GM23248 (cell line): ENCODE data around the gene C1QL2. TPM values are rescaled to one million over a fixed set of nuclear protein-coding genes. Genes with fewer than 3 reads are reported as not detected.
A peak's percentile ranks its signal among the peaks of the same experiment; 100 is the strongest.

Source experiments
- DNase-seq: peaks from one replicate; pipeline ENCODE4 v3.0.0-alpha.2; 2015
- H2AFZ ChIP-seq: fragments of 200-600 bp; sonication (generic); 2 replicates; pipeline ENCODE4 v1.6.1; 2016; ENCODE audit warnings: antibody characterized with exemption
- H3F3A ChIP-seq: fragments of 200-600 bp; sonication (generic); 2 replicates; pipeline ENCODE4 v1.6.1; 2016; ENCODE audit warnings: mild to moderate bottlenecking, antibody characterized with exemption, mixed run types; ENCODE audit not compliant: insufficient read depth
- H3K27ac ChIP-seq: fragments of 200-600 bp; sonication (generic); 2 replicates; pipeline ENCODE4 v1.5.1; 2016; ENCODE audit warnings: mild to moderate bottlenecking
- H3K27me3 ChIP-seq: fragments of 200-600 bp; sonication (generic); replicated peaks from 2 replicates; pipeline ENCODE4 v1.6.1; 2016; ENCODE audit warnings: mild to moderate bottlenecking; ENCODE audit not compliant: insufficient read depth
- H3K36me3 ChIP-seq: fragments of 200-600 bp; sonication (generic); 2 replicates; pipeline ENCODE4 v1.6.1; 2016; ENCODE audit warnings: low read depth, mild to moderate bottlenecking
- H3K4me1 ChIP-seq: fragments of 200-600 bp; sonication (generic); 2 replicates; pipeline ENCODE4 v1.6.1; 2016; ENCODE audit warnings: mild to moderate bottlenecking; ENCODE audit not compliant: insufficient read depth
- H3K4me2 ChIP-seq: fragments of 200-600 bp; sonication (generic); one replicate; pipeline ENCODE4 v1.6.1; 2016; ENCODE audit warnings: mild to moderate bottlenecking; ENCODE audit not compliant: unreplicated experiment
- H3K4me3 ChIP-seq: fragments of 200-600 bp; sonication (generic); 2 replicates; pipeline ENCODE4 v1.5.1; 2016; ENCODE audit warnings: mild to moderate bottlenecking
- H3K79me2 ChIP-seq: fragments of 200-600 bp; sonication (generic); 2 replicates; pipeline ENCODE4 v1.6.1; 2016; ENCODE audit warnings: mild to moderate bottlenecking; ENCODE audit not compliant: insufficient read depth
- H3K9ac ChIP-seq: fragments of 200-600 bp; sonication (generic); 2 replicates; pipeline ENCODE4 v1.6.1; 2016; ENCODE audit warnings: mild to moderate bottlenecking
- H3K9me2 ChIP-seq: fragments of 200-600 bp; sonication (generic); 2 replicates; pipeline ENCODE4 v1.6.1; 2016; ENCODE audit warnings: mixed run types, mild to moderate bottlenecking, moderate library complexity; ENCODE audit not compliant: insufficient read depth
- H3K9me3 ChIP-seq: fragments of 200-600 bp; sonication (generic); one replicate; pipeline ENCODE4 v1.6.1; 2017; ENCODE audit warnings: low read depth
- H4K20me1 ChIP-seq: fragments of 200-600 bp; sonication (generic); 2 replicates; pipeline ENCODE4 v1.6.0; 2016; ENCODE audit not compliant: insufficient read depth
- EZH2 ChIP-seq: fragments of 200-600 bp; sonication (generic); IDR thresholded peaks from 2 replicates; pipeline ENCODE4 v1.6.1; 2018; ENCODE audit warnings: antibody characterized with exemption, mild to moderate bottlenecking; ENCODE audit not compliant: insufficient read depth, poor library complexity, severe bottlenecking
- EZH2phosphoT487 ChIP-seq: fragments of 200-600 bp; sonication (generic); IDR thresholded peaks from 2 replicates; pipeline ENCODE4 v1.6.1; 2018; ENCODE audit warnings: antibody characterized with exemption, moderate library complexity, mild to moderate bottlenecking, low read depth; ENCODE audit not compliant: insufficient read depth
- WGBS, 2 experiments: methylation state at CpG; one replicate each; pipeline ENCODE4 v1.1.6; 2015 to 2017; ENCODE audit warnings: low lambda C conversion rate in 2 of 2, low coverage in 1 of 2; ENCODE audit errors: missing lambda C conversion rate in 2 of 2; 5-methylcytosine and 5-hydroxymethylcytosine counted together
- in situ Hi-C: fragments of 300-500 bp; cut with MboI; formaldehyde crosslinking; loops from 2 replicates; pipeline ENCODE4 v1.15.0; 2020
- polyA plus RNA-seq: library from polyadenylated mRNA; unstranded; fragments of >200 nt; fragmentation: Nextera tagmentation; extraction: Ambion mirVana; gene quantifications from 2 replicates; pipeline ENCODE4 v1.2.1, GENCODE V29; 2016
- total RNA-seq: library from RNA; depleted of rRNA; stranded (reverse); fragments of >200 nt; shearing (Covaris generic); gene quantifications from 2 replicates; pipeline ENCODE4 v1.2.3, GENCODE V29; 2014; rRNA removed

C1QL2 gene
- not detected in 2 replicates for total RNA-seq
- polyA plus RNA-seq, result not detected in 2 replicates

DNA sequence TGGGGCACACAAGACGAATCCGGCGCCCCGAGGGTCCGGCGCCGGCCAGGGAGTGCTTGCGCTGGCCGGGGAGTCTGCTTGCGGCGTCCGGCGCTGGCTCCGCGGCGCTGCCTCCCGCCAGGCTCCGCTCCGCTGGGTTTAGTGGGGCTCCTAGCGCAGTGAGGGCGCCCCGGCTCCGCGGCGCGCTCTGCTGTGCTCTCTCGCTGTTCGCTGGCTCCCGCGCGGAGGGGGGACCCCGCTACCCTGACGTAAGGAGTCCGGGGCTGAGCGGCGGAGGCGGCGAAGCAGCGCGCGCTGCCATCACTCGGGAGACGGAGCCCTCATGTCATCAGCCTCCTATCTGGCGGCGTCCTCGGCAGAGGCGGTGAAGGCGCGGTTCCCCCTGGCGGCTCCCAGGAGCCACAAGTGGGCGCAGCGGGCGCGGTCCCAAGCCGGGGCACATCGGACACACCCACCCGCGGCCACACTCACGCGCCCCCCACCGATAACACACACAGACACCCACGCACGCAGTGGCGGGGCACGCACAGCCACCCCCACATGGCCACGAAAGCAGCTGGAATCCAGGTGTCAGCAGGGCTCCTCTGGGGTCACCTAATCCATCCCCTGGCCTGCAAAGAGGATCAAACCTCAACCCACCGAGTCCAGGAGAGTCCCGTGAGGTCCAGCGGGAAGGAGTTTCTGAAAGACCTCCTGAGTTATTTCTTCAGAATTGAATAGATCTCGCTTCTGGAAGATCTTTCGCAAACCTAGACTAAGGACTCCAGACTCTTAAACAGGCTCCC, at the start of gene C1QL2:
Gene C1QL2, minus strand, starts transcription at position 189 of the 785 bp plus-strand sequence. CDS start 482 bp downstream, outside the sequence.
- WGBS, 2 experiments, result 6% methylated on average over 54 to 57 of the region's 71 CpGs
- TF ChIP-seq EZH2phosphoT487 (no peak), EZH2 (peak; percentile 84)
- Histone ChIP-seq H3K27me3 (peaks cover 87% of the 10 kb centered on the region), H4K20me1 (no peaks in the 10 kb centered on the region), H3K27ac (no peak within 1 kb of the TSS), H3K9me3 (no peaks in the 10 kb centered on the region), H3K9ac (no peak within 1 kb of the TSS), H3K79me2 (no peaks in the 10 kb centered on the region), H3K36me3 (no peaks in the 10 kb centered on the region), H2AFZ (no peak within 1 kb of the TSS), H3K9me2 (no peaks in the 10 kb centered on the region), H3K4me1 (no peaks in the 10 kb centered on the region), H3F3A (no peaks in the 10 kb centered on the region), H3K4me2 (peak within 1 kb of the TSS; percentile 28), H3K4me3 (0 out of 2 replicates have a peak within 1 kb of the TSS, but pooled peaks have one; percentile 15)
- peak; percentile 16 for DNase-seq
- in situ Hi-C loops, result no loop called here

DNA sequence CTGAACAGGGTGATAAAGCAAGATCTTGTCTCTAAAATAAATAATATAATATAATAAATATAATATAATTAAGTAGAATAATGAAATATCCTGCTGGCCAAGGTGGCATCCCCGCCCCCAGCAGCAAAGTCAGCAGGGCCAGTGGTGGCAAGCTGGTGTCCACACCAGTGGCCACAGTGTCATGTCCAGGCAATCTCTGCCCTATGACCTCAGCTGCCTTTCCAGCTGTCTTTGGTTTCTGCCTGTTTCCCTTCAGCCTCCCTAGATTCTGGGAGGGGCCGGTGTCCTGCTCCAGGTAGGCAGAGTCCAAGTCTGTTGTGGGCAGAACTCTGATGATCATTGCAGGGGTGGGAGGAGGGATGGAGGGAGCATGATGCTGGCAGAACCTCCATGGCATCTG, 48.9 kb upstream of the C1QL2 start:
- no peak for DNase-seq
- 70 to 72% methylated on average over 2 of the region's 2 CpGs for WGBS, 2 experiments
- no peaks in the 10 kb centered on the region for H3K9me3 ChIP-seq
- no peak overlapping the region for H2AFZ ChIP-seq
- in situ Hi-C loops, result no loop called here
- H3K79me2 ChIP-seq, result no peaks in the 10 kb centered on the region
- no peaks in the 10 kb centered on the region for H3K4me1 ChIP-seq
- no peak overlapping the region for H3K4me3 ChIP-seq
- no peak overlapping the region for H3K27ac ChIP-seq
- H3K9me2 ChIP-seq, result no peaks in the 10 kb centered on the region
- TF ChIP-seq EZH2phosphoT487, result no peak
- no peak for TF ChIP-seq EZH2
- no peaks in the 10 kb centered on the region for H4K20me1 ChIP-seq
- no peaks in the 10 kb centered on the region for H3K27me3 ChIP-seq
- H3K4me2 ChIP-seq, result no peak overlapping the region
- no peaks in the 10 kb centered on the region for H3F3A ChIP-seq
- no peaks in the 10 kb centered on the region for H3K36me3 ChIP-seq
- no peak overlapping the region for H3K9ac ChIP-seq

DNA sequence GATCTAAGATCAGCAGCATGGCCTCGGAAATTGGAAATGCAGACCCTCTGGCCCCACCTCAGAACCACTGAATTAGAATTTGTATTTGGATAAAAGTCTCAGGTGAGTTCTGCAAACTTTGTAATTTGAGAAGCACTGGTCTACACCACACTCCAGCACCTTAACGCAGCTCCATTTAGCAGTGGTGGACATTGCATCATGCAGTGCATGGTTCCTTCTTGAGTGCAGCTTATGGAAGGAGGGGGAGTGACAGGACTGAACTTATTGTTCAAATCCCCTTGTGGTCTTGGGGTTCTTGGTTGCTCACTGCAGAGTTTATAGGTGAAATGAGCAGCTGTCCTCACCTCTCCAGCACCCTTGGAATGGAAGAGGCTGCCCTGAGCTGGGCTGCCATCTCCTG, 47.6 kb upstream of the C1QL2 start:
- WGBS, 2 experiments, result 57 to 65% methylated on average over 2 of the region's 2 CpGs
- Histone ChIP-seq H3K4me2 (no peak overlapping the region), H3K4me1 (no peaks in the 10 kb centered on the region), H3K27me3 (no peaks in the 10 kb centered on the region; the same call in 1 of the 2 replicates), H3K9ac (no peak overlapping the region), H3K9me2 (no peaks in the 10 kb centered on the region), H3F3A (no peaks in the 10 kb centered on the region), H3K27ac (no peak overlapping the region), H2AFZ (no peak overlapping the region), H4K20me1 (no peaks in the 10 kb centered on the region), H3K36me3 (no peaks in the 10 kb centered on the region), H3K4me3 (no peak overlapping the region), H3K79me2 (no peaks in the 10 kb centered on the region), H3K9me3 (no peaks in the 10 kb centered on the region)
- no peak for DNase-seq
- in situ Hi-C loops, result no loop called here
- TF ChIP-seq EZH2 (no peak), EZH2phosphoT487 (no peak)

DNA sequence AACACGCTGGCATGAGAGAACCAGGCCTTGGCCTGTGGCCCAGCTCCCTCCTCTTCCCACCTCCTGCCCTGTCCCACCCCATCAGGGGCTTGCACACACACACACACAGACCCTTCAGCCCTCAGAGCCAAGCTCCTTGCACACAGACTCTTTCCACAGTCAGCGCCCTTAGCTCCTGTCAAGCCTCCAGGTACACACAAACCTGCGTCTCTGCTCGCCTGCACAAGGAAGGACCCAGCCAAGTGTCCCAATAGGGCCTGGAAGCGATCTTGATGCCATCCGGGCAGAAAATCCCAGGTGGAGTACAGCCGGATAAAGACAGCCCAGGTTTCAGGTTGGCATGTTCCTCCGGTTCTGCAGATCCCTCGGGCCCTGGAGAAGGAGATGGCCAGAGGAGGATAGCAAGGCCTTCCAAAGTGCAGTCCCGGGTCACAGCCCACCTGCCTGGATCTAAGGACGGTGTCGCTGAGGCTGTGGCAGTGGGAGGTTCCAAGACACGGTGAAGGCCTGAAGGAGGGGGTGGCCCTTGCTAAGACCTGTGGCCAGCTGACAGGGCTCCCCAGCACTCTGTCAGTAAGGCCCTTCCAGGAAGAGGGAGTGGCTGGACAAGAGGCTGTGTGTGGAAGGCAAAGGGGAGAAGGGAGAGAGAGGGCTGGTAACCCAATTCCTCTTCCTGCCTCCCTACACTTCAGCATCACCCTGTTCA, 46.6 kb upstream of the C1QL2 start:
- Histone ChIP-seq H3K9me3 (no peaks in the 10 kb centered on the region), H3K4me2 (no peak overlapping the region), H3K9ac (no peak overlapping the region), H3K79me2 (no peaks in the 10 kb centered on the region), H2AFZ (no peak overlapping the region), H3K27ac (no peak overlapping the region), H3K27me3 (no peaks in the 10 kb centered on the region; the same call in 1 of the 2 replicates), H3K9me2 (no peaks in the 10 kb centered on the region), H3K4me3 (no peak overlapping the region), H3K4me1 (no peaks in the 10 kb centered on the region), H4K20me1 (no peaks in the 10 kb centered on the region), H3K36me3 (no peaks in the 10 kb centered on the region), H3F3A (no peaks in the 10 kb centered on the region)
- in situ Hi-C loops, result no loop called here
- 70% methylated on average over 13 of the region's 13 CpGs for WGBS, 2 experiments
- TF ChIP-seq EZH2phosphoT487 (no peak), EZH2 (no peak)
- DNase-seq, result no peak
